ENCODE results near the gene ANXA1.

DNA sequence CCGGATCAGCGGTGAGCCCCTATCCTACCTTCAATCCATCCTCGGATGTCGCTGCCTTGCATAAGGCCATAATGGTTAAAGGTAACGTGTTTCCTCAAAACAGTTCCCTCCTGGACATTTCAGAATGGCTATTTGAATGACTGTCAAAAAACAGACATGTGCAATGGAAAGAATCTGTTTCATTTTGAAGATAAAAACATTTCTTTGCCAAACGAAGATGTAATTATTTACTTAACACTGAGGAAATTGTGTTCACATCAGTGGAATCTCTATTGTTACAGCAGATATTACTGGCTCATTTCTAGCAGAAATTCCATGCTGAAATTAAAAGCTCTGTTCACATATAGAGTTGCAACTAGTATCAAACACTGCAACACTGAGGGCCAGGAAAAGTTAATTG lies 7.1 kb downstream of the ANXA1 start:
- TF ChIP-seq, protein P1, sequence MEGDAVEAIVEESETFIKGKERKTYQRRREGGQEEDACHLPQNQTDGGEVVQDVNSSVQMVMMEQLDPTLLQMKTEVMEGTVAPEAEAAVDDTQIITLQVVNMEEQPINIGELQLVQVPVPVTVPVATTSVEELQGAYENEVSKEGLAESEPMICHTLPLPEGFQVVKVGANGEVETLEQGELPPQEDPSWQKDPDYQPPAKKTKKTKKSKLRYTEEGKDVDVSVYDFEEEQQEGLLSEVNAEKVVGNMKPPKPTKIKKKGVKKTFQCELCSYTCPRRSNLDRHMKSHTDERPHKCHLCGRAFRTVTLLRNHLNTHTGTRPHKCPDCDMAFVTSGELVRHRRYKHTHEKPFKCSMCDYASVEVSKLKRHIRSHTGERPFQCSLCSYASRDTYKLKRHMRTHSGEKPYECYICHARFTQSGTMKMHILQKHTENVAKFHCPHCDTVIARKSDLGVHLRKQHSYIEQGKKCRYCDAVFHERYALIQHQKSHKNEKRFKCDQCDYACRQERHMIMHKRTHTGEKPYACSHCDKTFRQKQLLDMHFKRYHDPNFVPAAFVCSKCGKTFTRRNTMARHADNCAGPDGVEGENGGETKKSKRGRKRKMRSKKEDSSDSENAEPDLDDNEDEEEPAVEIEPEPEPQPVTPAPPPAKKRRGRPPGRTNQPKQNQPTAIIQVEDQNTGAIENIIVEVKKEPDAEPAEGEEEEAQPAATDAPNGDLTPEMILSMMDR (IDR thresholded peaks at IDR 0.05; ENCODE audit: low read depth, low read length), result no peak
- no peak for TF ChIP-seq POLR2A (IDR thresholded peaks at IDR 0.05; ENCODE audit: extremely low read depth, insufficient read length)
- TF ChIP-seq, protein P2, sequence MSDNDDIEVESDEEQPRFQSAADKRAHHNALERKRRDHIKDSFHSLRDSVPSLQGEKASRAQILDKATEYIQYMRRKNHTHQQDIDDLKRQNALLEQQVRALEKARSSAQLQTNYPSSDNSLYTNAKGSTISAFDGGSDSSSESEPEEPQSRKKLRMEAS (IDR thresholded peaks at IDR 0.05; ENCODE audit: low read depth, low read length), result no peak
